Measurements from ENCODE around the gene IL18BP. TPM values are rescaled to one million over a fixed set of nuclear protein-coding genes. Genes with fewer than 3 reads are reported as not detected.

The IL18BP gene
- total RNA-seq, 1 donor from 2014 or later, result 2.1 TPM

DNA sequence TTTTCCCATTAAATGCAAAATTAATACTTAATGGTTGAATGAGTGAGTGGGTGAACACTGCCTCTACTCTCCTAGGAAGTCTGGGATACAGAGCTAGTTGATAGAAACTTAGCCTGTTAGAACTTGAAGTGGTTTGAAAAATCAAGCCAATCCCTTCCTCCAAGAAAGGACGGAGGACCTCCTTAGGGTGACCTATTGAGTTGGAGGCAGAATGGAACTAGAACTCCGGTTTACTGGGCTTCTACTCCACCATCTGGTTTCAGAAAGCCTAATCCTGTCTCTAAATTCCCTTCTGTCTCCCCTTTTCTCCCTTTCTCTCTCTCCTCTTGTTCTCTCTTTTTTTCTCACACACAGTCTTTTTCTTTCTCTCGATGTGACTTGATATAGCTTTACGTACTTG is 19.6 kb upstream of the IL18BP start:
- no peak overlapping the region for H3K4me3 ChIP-seq (ENCODE audit: low read depth, low read length)
- H3K36me3 ChIP-seq (ENCODE audit: control insufficient read depth, insufficient read depth, low read length), result peaks cover 3% of the 10 kb centered on the region
- TF ChIP-seq, protein P1, sequence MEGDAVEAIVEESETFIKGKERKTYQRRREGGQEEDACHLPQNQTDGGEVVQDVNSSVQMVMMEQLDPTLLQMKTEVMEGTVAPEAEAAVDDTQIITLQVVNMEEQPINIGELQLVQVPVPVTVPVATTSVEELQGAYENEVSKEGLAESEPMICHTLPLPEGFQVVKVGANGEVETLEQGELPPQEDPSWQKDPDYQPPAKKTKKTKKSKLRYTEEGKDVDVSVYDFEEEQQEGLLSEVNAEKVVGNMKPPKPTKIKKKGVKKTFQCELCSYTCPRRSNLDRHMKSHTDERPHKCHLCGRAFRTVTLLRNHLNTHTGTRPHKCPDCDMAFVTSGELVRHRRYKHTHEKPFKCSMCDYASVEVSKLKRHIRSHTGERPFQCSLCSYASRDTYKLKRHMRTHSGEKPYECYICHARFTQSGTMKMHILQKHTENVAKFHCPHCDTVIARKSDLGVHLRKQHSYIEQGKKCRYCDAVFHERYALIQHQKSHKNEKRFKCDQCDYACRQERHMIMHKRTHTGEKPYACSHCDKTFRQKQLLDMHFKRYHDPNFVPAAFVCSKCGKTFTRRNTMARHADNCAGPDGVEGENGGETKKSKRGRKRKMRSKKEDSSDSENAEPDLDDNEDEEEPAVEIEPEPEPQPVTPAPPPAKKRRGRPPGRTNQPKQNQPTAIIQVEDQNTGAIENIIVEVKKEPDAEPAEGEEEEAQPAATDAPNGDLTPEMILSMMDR (IDR thresholded peaks at IDR 0.05; ENCODE audit: insufficient read depth, low read length, severe bottlenecking), result no peak
- DNase-seq (ENCODE audit: low read depth), result no peak
- no peak for FAIRE-seq
- no peaks in the 10 kb centered on the region for H3K27me3 ChIP-seq (ENCODE audit: control insufficient read depth, insufficient read depth, low read length)

DNA sequence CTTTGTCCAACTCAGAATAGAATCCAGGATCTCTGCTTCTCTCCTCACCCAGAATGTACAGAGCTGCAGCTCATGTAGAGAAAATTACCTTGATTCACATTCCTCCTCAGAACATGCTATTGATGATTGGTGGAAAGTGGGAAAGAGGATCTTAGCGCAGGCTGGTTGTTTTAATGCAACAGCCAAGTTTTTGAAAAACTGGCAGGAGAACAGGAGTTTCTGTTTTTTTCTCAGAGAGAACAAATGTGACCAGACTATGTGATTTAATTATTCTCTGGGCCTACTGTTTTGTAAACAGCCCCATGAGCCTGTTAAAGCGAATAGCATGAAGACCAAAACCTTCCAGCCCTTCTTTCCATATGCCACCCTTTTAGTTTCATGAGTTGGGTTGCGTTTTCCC is 19.1 kb upstream of the IL18BP start:
- Histone ChIP-seq H3K36me3 (ENCODE audit: control insufficient read depth, insufficient read depth, low read length) (peaks cover 3% of the 10 kb centered on the region), H3K4me3 (ENCODE audit: low read depth, low read length) (no peak overlapping the region), H3K27me3 (ENCODE audit: control insufficient read depth, insufficient read depth, low read length) (no peaks in the 10 kb centered on the region)
- DNase-seq (ENCODE audit: low read depth) (no peak), FAIRE-seq (no peak)
- TF ChIP-seq, protein P1 (IDR thresholded peaks at IDR 0.05; ENCODE audit: insufficient read depth, low read length, severe bottlenecking), result no peak

- TF ChIP-seq, protein P1 (IDR thresholded peaks at IDR 0.05; ENCODE audit: insufficient read depth, low read length, severe bottlenecking), result no peak
- H3K36me3 ChIP-seq (ENCODE audit: control insufficient read depth, insufficient read depth, low read length), result peaks cover 4% of the 10 kb centered on the region
- DNase-seq (ENCODE audit: low read depth) (no peak), FAIRE-seq (no peak)
- no peak overlapping the region for H3K4me3 ChIP-seq (ENCODE audit: low read depth, low read length)
- H3K27me3 ChIP-seq (ENCODE audit: control insufficient read depth, insufficient read depth, low read length), result no peaks in the 10 kb centered on the region
Measured at GRCh38 chr11:71986131-71986530, 12.6 kb upstream of the IL18BP start.

DNA sequence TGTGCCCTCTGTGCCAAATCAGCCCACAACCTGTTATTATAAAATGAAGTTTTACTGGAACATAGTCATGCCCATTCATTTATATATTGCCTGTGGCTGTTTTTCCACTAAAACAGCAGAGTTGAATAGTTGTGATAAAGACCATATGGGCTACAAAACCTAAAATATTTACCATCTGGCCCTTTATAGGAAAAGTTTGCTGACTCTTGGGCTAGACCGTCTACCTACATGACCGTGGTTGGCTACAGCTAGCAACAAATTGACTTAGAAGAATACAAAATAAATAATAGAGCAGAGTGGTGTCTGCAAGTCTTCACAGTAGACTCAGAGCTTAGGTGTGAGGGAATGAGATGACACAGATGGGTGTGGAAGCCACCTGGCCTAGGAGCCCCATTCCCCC is 11.2 kb upstream of the IL18BP start:
- no peaks in the 10 kb centered on the region for H3K27me3 ChIP-seq (ENCODE audit: control insufficient read depth, insufficient read depth, low read length)
- no peak for FAIRE-seq
- H3K36me3 ChIP-seq (ENCODE audit: control insufficient read depth, insufficient read depth, low read length), result peaks cover 4% of the 10 kb centered on the region
- H3K4me3 ChIP-seq (ENCODE audit: low read depth, low read length), result no peak overlapping the region
- no peak for DNase-seq (ENCODE audit: low read depth)
- TF ChIP-seq, protein P1 (IDR thresholded peaks at IDR 0.05; ENCODE audit: insufficient read depth, low read length, severe bottlenecking), result no peak

DNA sequence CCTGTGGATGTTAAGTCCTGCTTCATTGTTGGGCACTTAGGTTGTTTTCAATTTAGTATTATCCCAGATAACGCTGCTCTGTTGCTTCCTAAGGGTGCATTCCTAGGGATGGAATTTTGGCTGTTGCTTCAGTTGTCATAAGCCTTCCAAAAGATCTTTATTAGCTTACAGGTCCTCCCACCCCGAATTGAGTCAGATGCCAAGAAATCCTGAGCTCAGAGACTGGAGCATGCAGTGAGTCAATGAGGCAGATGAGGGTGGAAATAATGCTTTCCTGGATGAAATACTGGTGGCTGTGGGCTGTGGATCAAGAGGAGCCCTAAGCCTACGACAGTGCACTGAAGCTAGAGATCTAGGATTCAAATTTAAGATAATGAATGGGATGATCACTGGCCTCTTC is 10.7 kb upstream of the IL18BP start:
- TF ChIP-seq, protein P1 (IDR thresholded peaks at IDR 0.05; ENCODE audit: insufficient read depth, low read length, severe bottlenecking), result no peak
- H3K4me3 ChIP-seq (ENCODE audit: low read depth, low read length), result no peak overlapping the region
- H3K36me3 ChIP-seq (ENCODE audit: control insufficient read depth, insufficient read depth, low read length), result peaks cover 4% of the 10 kb centered on the region
- FAIRE-seq (no peak), DNase-seq (ENCODE audit: low read depth) (no peak)
- no peaks in the 10 kb centered on the region for H3K27me3 ChIP-seq (ENCODE audit: control insufficient read depth, insufficient read depth, low read length)

DNA sequence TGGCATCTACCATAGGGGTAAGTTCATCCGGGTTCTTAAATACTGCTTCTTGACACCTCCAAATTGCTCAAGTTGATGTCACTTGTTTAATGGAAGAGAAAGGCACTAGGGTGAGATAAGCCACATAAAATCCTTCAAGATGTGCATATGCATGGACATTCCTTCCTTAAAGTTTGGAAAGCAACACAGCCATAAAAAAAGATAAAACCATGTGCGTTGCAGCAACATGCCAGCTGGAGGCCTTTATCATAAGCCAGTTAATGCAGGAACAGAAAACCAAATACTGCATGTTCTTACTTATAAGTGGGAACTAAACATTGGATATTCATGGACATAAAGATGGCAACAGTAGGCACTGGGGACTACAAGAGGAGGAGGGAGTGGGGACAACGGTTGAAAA is 8.0 kb upstream of the IL18BP start:
- H3K4me3 ChIP-seq (ENCODE audit: low read depth, low read length), result no peak overlapping the region
- no peak for DNase-seq (ENCODE audit: low read depth)
- no peak for FAIRE-seq
- H3K36me3 ChIP-seq (ENCODE audit: control insufficient read depth, insufficient read depth, low read length), result peaks cover 1% of the 10 kb centered on the region
- H3K27me3 ChIP-seq (ENCODE audit: control insufficient read depth, insufficient read depth, low read length), result no peaks in the 10 kb centered on the region
- TF ChIP-seq, protein P1 (IDR thresholded peaks at IDR 0.05; ENCODE audit: insufficient read depth, low read length, severe bottlenecking), result no peak

All from bronchial epithelial cell (primary cell).